GM23248 (cell line): ENCODE data around the gene GULP1. TPM values are rescaled to one million over a fixed set of nuclear protein-coding genes. Genes with fewer than 3 reads are reported as not detected.

ENCODE experiments used
- DNase-seq: peaks from one replicate; pipeline ENCODE4 v3.0.0-alpha.2; 2015
- H2AFZ ChIP-seq: fragments of 200-600 bp; sonication (generic); 2 replicates; pipeline ENCODE4 v1.6.1; 2016; ENCODE audit warnings: antibody characterized with exemption
- H3F3A ChIP-seq: fragments of 200-600 bp; sonication (generic); 2 replicates; pipeline ENCODE4 v1.6.1; 2016; ENCODE audit warnings: mild to moderate bottlenecking, antibody characterized with exemption, mixed run types; ENCODE audit not compliant: insufficient read depth
- H3K27ac ChIP-seq: fragments of 200-600 bp; sonication (generic); 2 replicates; pipeline ENCODE4 v1.5.1; 2016; ENCODE audit warnings: mild to moderate bottlenecking
- H3K27me3 ChIP-seq: fragments of 200-600 bp; sonication (generic); replicated peaks from 2 replicates; pipeline ENCODE4 v1.6.1; 2016; ENCODE audit warnings: mild to moderate bottlenecking; ENCODE audit not compliant: insufficient read depth
- H3K36me3 ChIP-seq: fragments of 200-600 bp; sonication (generic); 2 replicates; pipeline ENCODE4 v1.6.1; 2016; ENCODE audit warnings: low read depth, mild to moderate bottlenecking
- H3K4me1 ChIP-seq: fragments of 200-600 bp; sonication (generic); 2 replicates; pipeline ENCODE4 v1.6.1; 2016; ENCODE audit warnings: mild to moderate bottlenecking; ENCODE audit not compliant: insufficient read depth
- H3K4me2 ChIP-seq: fragments of 200-600 bp; sonication (generic); one replicate; pipeline ENCODE4 v1.6.1; 2016; ENCODE audit warnings: mild to moderate bottlenecking; ENCODE audit not compliant: unreplicated experiment
- H3K4me3 ChIP-seq: fragments of 200-600 bp; sonication (generic); 2 replicates; pipeline ENCODE4 v1.5.1; 2016; ENCODE audit warnings: mild to moderate bottlenecking
- H3K79me2 ChIP-seq: fragments of 200-600 bp; sonication (generic); 2 replicates; pipeline ENCODE4 v1.6.1; 2016; ENCODE audit warnings: mild to moderate bottlenecking; ENCODE audit not compliant: insufficient read depth
- H3K9ac ChIP-seq: fragments of 200-600 bp; sonication (generic); 2 replicates; pipeline ENCODE4 v1.6.1; 2016; ENCODE audit warnings: mild to moderate bottlenecking
- H3K9me2 ChIP-seq: fragments of 200-600 bp; sonication (generic); 2 replicates; pipeline ENCODE4 v1.6.1; 2016; ENCODE audit warnings: mixed run types, mild to moderate bottlenecking, moderate library complexity; ENCODE audit not compliant: insufficient read depth
- H3K9me3 ChIP-seq: fragments of 200-600 bp; sonication (generic); one replicate; pipeline ENCODE4 v1.6.1; 2017; ENCODE audit warnings: low read depth
- H4K20me1 ChIP-seq: fragments of 200-600 bp; sonication (generic); 2 replicates; pipeline ENCODE4 v1.6.0; 2016; ENCODE audit not compliant: insufficient read depth
- EZH2 ChIP-seq: fragments of 200-600 bp; sonication (generic); IDR thresholded peaks from 2 replicates; pipeline ENCODE4 v1.6.1; 2018; ENCODE audit warnings: antibody characterized with exemption, mild to moderate bottlenecking; ENCODE audit not compliant: insufficient read depth, poor library complexity, severe bottlenecking
- EZH2phosphoT487 ChIP-seq: fragments of 200-600 bp; sonication (generic); IDR thresholded peaks from 2 replicates; pipeline ENCODE4 v1.6.1; 2018; ENCODE audit warnings: antibody characterized with exemption, moderate library complexity, mild to moderate bottlenecking, low read depth; ENCODE audit not compliant: insufficient read depth
- WGBS, 2 experiments: methylation state at CpG; one replicate each; pipeline ENCODE4 v1.1.6; 2015 to 2017; ENCODE audit warnings: low lambda C conversion rate in 2 of 2, low coverage in 1 of 2; ENCODE audit errors: missing lambda C conversion rate in 2 of 2; 5-methylcytosine and 5-hydroxymethylcytosine counted together
- in situ Hi-C: fragments of 300-500 bp; cut with MboI; formaldehyde crosslinking; loops from 2 replicates; pipeline ENCODE4 v1.15.0; 2020
- polyA plus RNA-seq: library from polyadenylated mRNA; unstranded; fragments of >200 nt; fragmentation: Nextera tagmentation; extraction: Ambion mirVana; gene quantifications from 2 replicates; pipeline ENCODE4 v1.2.1, GENCODE V29; 2016
- total RNA-seq: library from RNA; depleted of rRNA; stranded (reverse); fragments of >200 nt; shearing (Covaris generic); gene quantifications from 2 replicates; pipeline ENCODE4 v1.2.3, GENCODE V29; 2014

Gene GULP1
- total and polyA plus RNA-seq, 2 experiments from 2014 or later: 6.1 to 11.9 TPM

DNA sequence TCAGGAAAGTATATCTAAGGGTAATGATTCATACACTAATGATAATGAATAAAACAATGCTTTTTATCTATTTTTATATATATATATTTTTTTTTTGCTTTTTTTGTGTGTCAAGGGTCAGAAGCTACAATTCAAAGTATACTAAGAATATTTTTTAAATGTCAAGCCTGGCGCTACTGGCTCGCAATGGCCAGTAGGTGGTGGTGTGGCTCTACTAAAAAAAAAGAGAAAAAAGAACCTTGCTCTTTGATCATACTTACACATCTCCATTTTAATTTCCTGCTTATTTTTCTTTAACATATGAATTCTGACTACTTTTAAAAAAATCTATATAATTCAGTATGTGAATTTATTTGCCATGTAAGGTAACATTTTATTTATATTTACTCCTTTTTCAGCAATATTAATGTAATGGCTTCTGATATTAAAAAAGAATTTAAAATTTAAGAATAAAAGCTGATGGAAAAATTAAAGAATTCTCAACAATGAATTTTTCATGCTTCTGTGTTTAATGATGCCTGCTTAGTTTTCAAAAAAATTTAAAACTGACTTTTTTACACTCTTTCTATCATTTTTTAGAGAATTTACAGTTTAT is 232.9 kb downstream of the GULP1 start:
- no peak overlapping the region for H3K9ac ChIP-seq
- H3F3A ChIP-seq: peaks cover 1% of the 10 kb centered on the region; the same call in 1 of the 2 replicates
- H3K27ac ChIP-seq: no peak overlapping the region
- in situ Hi-C loops: loop anchor here (5.0 to 25.0 kb wide), 3 partner anchors 453 to 937 kb away; no protein-coding TSS in a partner anchor
- H3K79me2 ChIP-seq: no peaks in the 10 kb centered on the region
- peaks cover 29% of the 10 kb centered on the region for H3K4me1 ChIP-seq
- H3K4me3 ChIP-seq: no peak overlapping the region
- no peaks in the 10 kb centered on the region for H3K9me2 ChIP-seq
- no peak overlapping the region for H3K4me2 ChIP-seq
- 0% methylated on average over 2 of the region's 2 CpGs for WGBS, 2 experiments
- no peaks in the 10 kb centered on the region for H4K20me1 ChIP-seq
- DNase-seq: peak; percentile 76
- no peaks in the 10 kb centered on the region for H3K36me3 ChIP-seq
- H3K9me3 ChIP-seq: no peaks in the 10 kb centered on the region
- no peak overlapping the region for H2AFZ ChIP-seq
- H3K27me3 ChIP-seq: no peaks in the 10 kb centered on the region
- TF ChIP-seq EZH2 (no peak), EZH2phosphoT487 (no peak)

DNA sequence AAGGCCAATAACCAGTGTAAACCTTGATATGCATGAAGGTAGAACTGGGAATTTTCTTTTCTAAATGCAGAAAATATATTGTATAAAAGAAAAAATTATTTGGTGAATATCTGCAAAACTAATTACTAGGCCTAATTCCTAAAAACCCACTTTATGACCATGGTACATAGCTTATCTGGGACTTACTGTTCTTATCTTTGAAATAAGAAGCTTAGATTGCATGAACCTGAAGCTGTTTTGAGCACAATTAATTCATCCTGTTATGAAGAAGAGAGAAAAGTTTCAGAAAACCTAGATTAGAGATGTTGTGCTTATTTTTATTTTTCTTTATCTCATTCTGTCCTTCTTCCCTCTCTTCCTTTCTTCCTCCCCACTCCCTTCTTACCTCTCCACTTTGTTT is 235.0 kb downstream of the GULP1 start:
- H3K36me3 ChIP-seq: no peaks in the 10 kb centered on the region
- H3K79me2 ChIP-seq: no peaks in the 10 kb centered on the region
- TF ChIP-seq EZH2 (no peak), EZH2phosphoT487 (no peak)
- no peaks in the 10 kb centered on the region for H4K20me1 ChIP-seq
- peak overlapping the region; percentile 12; the same call in 1 of the 2 replicates for H3K9ac ChIP-seq
- no peaks in the 10 kb centered on the region for H3K27me3 ChIP-seq
- no peaks in the 10 kb centered on the region for H3F3A ChIP-seq
- H2AFZ ChIP-seq: peak overlapping the region; percentile 47
- no peaks in the 10 kb centered on the region for H3K9me2 ChIP-seq
- H3K27ac ChIP-seq: no peak overlapping the region
- H3K4me3 ChIP-seq: 0 out of 2 replicates have a peak overlapping the region, but pooled peaks have one; percentile 18
- H3K9me3 ChIP-seq: no peaks in the 10 kb centered on the region
- in situ Hi-C loops: loop anchor here (5.0 to 25.0 kb wide), 2 partner anchors 451 to 886 kb away; no protein-coding TSS in a partner anchor
- no peak for DNase-seq
- peaks cover 26% of the 10 kb centered on the region for H3K4me1 ChIP-seq
- H3K4me2 ChIP-seq: peak overlapping the region; percentile 47

DNA sequence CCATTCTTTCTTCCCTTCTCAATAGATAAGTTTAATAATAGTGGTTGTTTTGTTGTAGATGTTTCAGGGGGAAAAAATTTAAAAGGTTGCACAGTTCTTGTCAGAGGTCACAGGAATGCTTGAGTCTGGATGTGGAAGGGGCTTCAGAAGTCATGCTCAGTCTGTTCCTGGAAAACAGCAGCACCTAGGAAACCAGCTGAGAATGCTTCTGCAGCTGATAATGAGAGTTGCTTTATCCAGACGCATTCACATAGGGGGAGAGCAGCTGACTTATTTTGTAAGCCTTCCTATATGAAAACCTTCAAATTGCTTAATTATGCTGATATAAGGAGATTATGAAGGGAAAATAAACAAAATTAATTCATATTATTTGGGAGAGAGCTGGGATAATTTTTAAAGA is 235.5 kb downstream of the GULP1 start:
- Histone ChIP-seq H3K27me3 (no peaks in the 10 kb centered on the region), H3K9me2 (no peaks in the 10 kb centered on the region), H3K4me2 (peak overlapping the region; percentile 47), H3K4me3 (peak overlapping the region; percentile 18; the same call in 1 of the 2 replicates), H3K79me2 (no peaks in the 10 kb centered on the region), H4K20me1 (no peaks in the 10 kb centered on the region), H3K27ac (no peak overlapping the region), H3K4me1 (peaks cover 26% of the 10 kb centered on the region), H3F3A (no peaks in the 10 kb centered on the region), H3K9ac (peak overlapping the region; percentile 12; the same call in 1 of the 2 replicates), H3K36me3 (no peaks in the 10 kb centered on the region), H2AFZ (peak overlapping the region; percentile 47), H3K9me3 (no peaks in the 10 kb centered on the region)
- DNase-seq: peak; percentile 19
- in situ Hi-C loops: loop anchor here (5.0 to 25.0 kb wide), 2 partner anchors 450 to 885 kb away; no protein-coding TSS in a partner anchor
- WGBS, 2 experiments: 20 to 35% methylated on average over 1 of the region's 1 CpG
- TF ChIP-seq EZH2 (no peak), EZH2phosphoT487 (no peak)

DNA sequence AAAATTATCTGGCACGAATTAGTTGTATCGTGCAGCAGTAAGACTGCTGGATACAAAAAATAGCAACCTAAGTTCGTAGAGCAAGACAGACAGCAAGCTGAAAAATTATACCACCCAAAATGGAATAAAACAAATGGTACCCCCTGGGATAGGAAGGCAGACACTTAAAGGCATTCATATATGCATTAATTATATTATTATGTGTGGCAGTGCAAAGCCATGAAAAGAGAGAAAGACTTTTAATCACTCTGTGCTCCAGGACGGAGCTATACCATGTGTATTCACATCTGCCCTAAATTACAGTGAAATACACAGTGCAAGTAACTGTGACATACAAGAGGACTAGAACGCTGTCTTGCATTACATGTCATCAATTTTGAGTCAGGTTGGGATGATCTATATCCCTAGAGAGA is 235.9 kb downstream of the GULP1 start:
- WGBS, 2 experiments: 16 to 28% methylated on average over 5 of the region's 5 CpGs
- DNase-seq: peak; percentile 20
- in situ Hi-C loops: loop anchor here (5.0 to 25.0 kb wide), 2 partner anchors 450 to 885 kb away; no protein-coding TSS in a partner anchor
- H3K9ac ChIP-seq: peak overlapping the region; percentile 12; the same call in 1 of the 2 replicates
- no peaks in the 10 kb centered on the region for H3K36me3 ChIP-seq
- peak overlapping the region; percentile 18; the same call in 1 of the 2 replicates for H3K4me3 ChIP-seq
- no peaks in the 10 kb centered on the region for H3K79me2 ChIP-seq
- TF ChIP-seq EZH2phosphoT487: no peak
- TF ChIP-seq EZH2: no peak
- H3K27me3 ChIP-seq: no peaks in the 10 kb centered on the region
- no peaks in the 10 kb centered on the region for H3F3A ChIP-seq
- H3K4me1 ChIP-seq: peaks cover 26% of the 10 kb centered on the region
- H3K27ac ChIP-seq: no peak overlapping the region
- no peaks in the 10 kb centered on the region for H3K9me3 ChIP-seq
- no peaks in the 10 kb centered on the region for H4K20me1 ChIP-seq
- H3K4me2 ChIP-seq: peak overlapping the region; percentile 47
- H2AFZ ChIP-seq: peak overlapping the region; percentile 47
- H3K9me2 ChIP-seq: no peaks in the 10 kb centered on the region
